Immature natural killer cell (primary cell): ENCODE measurements around the gene ASAP3. TPM values are rescaled to one million over a fixed set of nuclear protein-coding genes. Genes with fewer than 3 reads are reported as not detected.
"Not testable (repeated sequence)": the region's sequence is repeated elsewhere in the genome, so short reads cannot be mapped to it uniquely, and the experiment has no call there.

Experiments
- DNase-seq, 3 donors: peaks; one replicate each; pipeline ENCODE4 v3.0.0; 2022; ENCODE audit warnings: mixed read lengths in 1 of 3
- H3K27ac Mint-ChIP-seq, 6 donors: one replicate each; pipeline ENCODE4 v1.8.0; 2020; ENCODE audit warnings: mixed read lengths in 6 of 6, mild to moderate bottlenecking in 5 of 6, inconsistent platforms in 4 of 6, moderate library complexity in 3 of 6
- H3K27me3 Mint-ChIP-seq, 3 donors: one replicate each; pipeline ENCODE4 v1.8.0; 2020 to 2021; ENCODE audit warnings: low read depth in 3 of 3, mild to moderate bottlenecking in 3 of 3, mixed read lengths in 3 of 3, moderate library complexity in 3 of 3, inconsistent platforms in 1 of 3
- H3K36me3 Mint-ChIP-seq, 3 donors: one replicate each; pipeline ENCODE4 v1.8.0; 2020; ENCODE audit warnings: mixed read lengths in 3 of 3, inconsistent platforms in 2 of 3, mild to moderate bottlenecking in 2 of 3
- H3K4me1 Mint-ChIP-seq, 2 donors: one replicate each; pipeline ENCODE4 v1.8.0; 2020; ENCODE audit warnings: inconsistent platforms in 2 of 2, mild to moderate bottlenecking in 2 of 2, mixed read lengths in 2 of 2, moderate library complexity in 1 of 2
- H3K4me3 Mint-ChIP-seq, 5 donors: one replicate each; pipeline ENCODE4 v1.8.0; 2020; ENCODE audit warnings: mild to moderate bottlenecking in 5 of 5, mixed read lengths in 5 of 5, inconsistent platforms in 3 of 5, moderate library complexity in 3 of 5
- H3K9me3 Mint-ChIP-seq, 6 donors: one replicate each; pipeline ENCODE4 v1.8.0; 2020; ENCODE audit warnings: mild to moderate bottlenecking in 6 of 6, mixed read lengths in 6 of 6, inconsistent platforms in 4 of 6, moderate library complexity in 3 of 6
- polyA plus RNA-seq, 3 donors: library from polyadenylated mRNA; unstranded; fragments of 300-500 nt; fragmentation: Illumina TruSeq; gene quantifications; one replicate each; pipeline ENCODE4 v1.2.3, GENCODE V29; 2021

Gene ASAP3
- polyA plus RNA-seq, 3 donors from 2014 or later, result not detected

- peak overlapping the region; percentile 46 to 90 (median 78) for H3K27ac Mint-ChIP-seq
- H3K36me3 Mint-ChIP-seq, result no peaks in the 10 kb centered on the region
- H3K9me3 Mint-ChIP-seq, result no peaks in the 10 kb centered on the region
- peak overlapping the region; percentile 47 to 76 (median 69) for H3K4me3 Mint-ChIP-seq
- peaks cover 62 to 68% of the 10 kb centered on the region in 2 donors for H3K4me1 Mint-ChIP-seq
- no peak for DNase-seq
- H3K27me3 Mint-ChIP-seq, result peaks cover 2 to 3% (median 2%) of the 10 kb centered on the region in 3 donors
Observed at GRCh38 chr1:23525558-23526250, 41.7 kb upstream of the ASAP3 start.

GRCh38 chr1:23524716-23525401 lies 40.9 kb upstream of the ASAP3 start:
- Mint-ChIP-seq H3K4me3 (peak overlapping the region; percentile 26 to 76 (median 69)), H3K27me3 (peaks cover 2 to 3% (median 2%) of the 10 kb centered on the region in 3 donors), H3K36me3 (no peaks in the 10 kb centered on the region), H3K27ac (peak overlapping the region in 5 of 6 donors; percentile 63 to 88 (median 76)), H3K9me3 (no peaks in the 10 kb centered on the region), H3K4me1 (peaks cover 58 to 63% of the 10 kb centered on the region in 2 donors)
- DNase-seq, result peak in 1 of 3 donors; percentile 22

GRCh38 chr1:23524163-23524562 lies 40.2 kb upstream of the ASAP3 start:
- peaks cover 2 to 3% (median 2%) of the 10 kb centered on the region in 3 donors for H3K27me3 Mint-ChIP-seq
- H3K4me1 Mint-ChIP-seq, result peaks cover 51 to 56% of the 10 kb centered on the region in 2 donors
- DNase-seq, result no peak
- H3K4me3 Mint-ChIP-seq, result peak overlapping the region in 3 of 5 donors; percentile 3 to 43 (median 36)
- H3K9me3 Mint-ChIP-seq, result no peaks in the 10 kb centered on the region
- H3K27ac Mint-ChIP-seq, result peak overlapping the region in 5 of 6 donors; percentile 63 to 82 (median 69)
- no peaks in the 10 kb centered on the region for H3K36me3 Mint-ChIP-seq

- DNase-seq, result no peak
- Mint-ChIP-seq H3K27me3 (peaks cover 2 to 3% (median 2%) of the 10 kb centered on the region in 3 donors), H3K4me1 (peaks cover 33 to 39% of the 10 kb centered on the region in 2 donors), H3K4me3 (no peak overlapping the region), H3K36me3 (no peaks in the 10 kb centered on the region), H3K9me3 (no peaks in the 10 kb centered on the region), H3K27ac (peak overlapping the region; percentile 51 to 90 (median 68))
Observed at GRCh38 chr1:23522244-23522982, 38.4 kb upstream of the ASAP3 start.

- Mint-ChIP-seq H3K27ac (no peak overlapping the region), H3K9me3 (no peaks in the 10 kb centered on the region), H3K4me1 (peaks cover 25 to 31% of the 10 kb centered on the region in 2 donors), H3K36me3 (no peaks in the 10 kb centered on the region), H3K4me3 (no peak overlapping the region), H3K27me3 (peaks cover 0 to 2% (median 2%) of the 10 kb centered on the region in 3 donors)
- no peak for DNase-seq
Observed at GRCh38 chr1:23521588-23521987, 37.6 kb upstream of the ASAP3 start.

GRCh38 chr1:23517581-23517980 lies 33.6 kb upstream of the ASAP3 start:
- H3K4me3 Mint-ChIP-seq, result no peak overlapping the region
- no peaks in the 10 kb centered on the region for H3K36me3 Mint-ChIP-seq
- no peaks in the 10 kb centered on the region for H3K9me3 Mint-ChIP-seq
- no peak for DNase-seq
- peak overlapping the region in 3 of 6 donors; percentile 7 to 62 (median 7) for H3K27ac Mint-ChIP-seq
- H3K27me3 Mint-ChIP-seq, result no peaks in the 10 kb centered on the region
- no peaks in the 10 kb centered on the region for H3K4me1 Mint-ChIP-seq

- DNase-seq, result no peak
- no peaks in the 10 kb centered on the region for H3K4me1 Mint-ChIP-seq
- H3K9me3 Mint-ChIP-seq, result no peaks in the 10 kb centered on the region
- H3K27me3 Mint-ChIP-seq, result no peaks in the 10 kb centered on the region
- no peak overlapping the region for H3K4me3 Mint-ChIP-seq
- H3K36me3 Mint-ChIP-seq, result no peaks in the 10 kb centered on the region
- no peak overlapping the region for H3K27ac Mint-ChIP-seq
Observed at GRCh38 chr1:23515905-23516304, 31.9 kb upstream of the ASAP3 start.

- Mint-ChIP-seq H3K9me3 (no peaks in the 10 kb centered on the region), H3K4me3 (no peak overlapping the region), H3K27ac (no peak overlapping the region), H3K27me3 (no peaks in the 10 kb centered on the region), H3K36me3 (no peaks in the 10 kb centered on the region), H3K4me1 (no peaks in the 10 kb centered on the region)
- no peak for DNase-seq
Observed at GRCh38 chr1:23514111-23514679, 30.2 kb upstream of the ASAP3 start.

GRCh38 chr1:23509896-23510295 lies 25.9 kb upstream of the ASAP3 start:
- Mint-ChIP-seq H3K4me3 (no peak overlapping the region), H3K27me3 (peaks cover 0 to 1% (median 0%) of the 10 kb centered on the region in 3 donors), H3K27ac (peak overlapping the region in 1 of 6 donors; percentile 71), H3K4me1 (no peaks in the 10 kb centered on the region), H3K36me3 (no peaks in the 10 kb centered on the region), H3K9me3 (no peaks in the 10 kb centered on the region)
- DNase-seq, result no peak

- Mint-ChIP-seq H3K4me3 (no peak overlapping the region), H3K27ac (peak overlapping the region in 1 of 6 donors; percentile 25)
- no peak for DNase-seq
Observed at GRCh38 chr1:23506376-23507107, 22.6 kb upstream of the ASAP3 start.

GRCh38 chr1:23505851-23506250 lies 21.9 kb upstream of the ASAP3 start:
- no peak for DNase-seq
- H3K4me3 Mint-ChIP-seq, result no peak overlapping the region
- H3K4me1 Mint-ChIP-seq, result no peaks in the 10 kb centered on the region
- no peaks in the 10 kb centered on the region for H3K36me3 Mint-ChIP-seq
- no peaks in the 10 kb centered on the region for H3K9me3 Mint-ChIP-seq
- no peak overlapping the region for H3K27ac Mint-ChIP-seq
- peaks cover 0 to 2% (median 1%) of the 10 kb centered on the region in 3 donors for H3K27me3 Mint-ChIP-seq

More at GRCh38 chr1:23506376-23507107, 22.6 kb upstream of the ASAP3 start:
- H3K27me3 Mint-ChIP-seq, result peaks cover 0 to 1% (median 0%) of the 10 kb centered on the region in 3 donors
- no peaks in the 10 kb centered on the region for H3K36me3 Mint-ChIP-seq
- no peaks in the 10 kb centered on the region for H3K9me3 Mint-ChIP-seq
- no peaks in the 10 kb centered on the region for H3K4me1 Mint-ChIP-seq

- not testable (repeated sequence) for H3K27ac Mint-ChIP-seq, H3K4me3 Mint-ChIP-seq, H3K4me1 Mint-ChIP-seq, H3K36me3 Mint-ChIP-seq, H3K27me3 Mint-ChIP-seq, H3K9me3 Mint-ChIP-seq, DNase-seq
Observed at GRCh38 chr1:23504156-23504555, 20.2 kb upstream of the ASAP3 start.

GRCh38 chr1:23502951-23503350 lies 19.0 kb upstream of the ASAP3 start:
- DNase-seq, result no peak
- no peaks in the 10 kb centered on the region for H3K4me1 Mint-ChIP-seq
- H3K9me3 Mint-ChIP-seq, result no peaks in the 10 kb centered on the region
- no peaks in the 10 kb centered on the region for H3K36me3 Mint-ChIP-seq
- H3K27me3 Mint-ChIP-seq, result peaks cover 0 to 2% (median 0%) of the 10 kb centered on the region in 3 donors
- no peak overlapping the region for H3K27ac Mint-ChIP-seq
- H3K4me3 Mint-ChIP-seq, result no peak overlapping the region
